Measurements from ENCODE around the gene BDH1. TPM values are rescaled to one million over a fixed set of nuclear protein-coding genes. Genes with fewer than 3 reads are reported as not detected.

Gene BDH1
- total and polyA plus RNA-seq, 2 of the 13 experiments (the other 11 are each of a cell fraction or from before 2014, with no cell fraction given): 21.2 to 71.9 TPM

- TF ChIP-seq STAG1 (CRISPR knock-in tag; IDR thresholded peaks at IDR 0.05): peak; percentile 81
- TF ChIP-seq ARNTL (CRISPR knock-in tag; IDR thresholded peaks at IDR 0.05): 0 out of 2 replicates have a peak, but pooled peaks have one; percentile 26
- TF ChIP-seq ZNF143 (CRISPR knock-in tag; IDR thresholded peaks at IDR 0.05): 0 out of 2 replicates have a peak, but pooled peaks have one; percentile 9
- TF ChIP-seq PRDM10 (CRISPR knock-in tag; IDR thresholded peaks at IDR 0.05; ENCODE audit: low read depth): no peak
- TF ChIP-seq ZNF225 (CRISPR knock-in tag; IDR thresholded peaks at IDR 0.05): 0 out of 2 replicates have a peak, but pooled peaks have one; percentile 55
- no peak for TF ChIP-seq NR2C2 (CRISPR knock-in tag; IDR thresholded peaks at IDR 0.05; ENCODE audit: borderline replicate concordance)
- TF ChIP-seq ATF4 (CRISPR knock-in tag; IDR thresholded peaks at IDR 0.05): no peak
- TF ChIP-seq RFX5 (IDR thresholded peaks at IDR 0.05; ENCODE audit: low read depth, low read length): peak; percentile 68
- TF ChIP-seq POGK (CRISPR knock-in tag; conservative IDR thresholded peaks at IDR 0.05): peak; percentile 56; the same call in 1 of the 2 replicates
- TF ChIP-seq SALL2 (CRISPR knock-in tag; IDR thresholded peaks at IDR 0.05): 0 out of 2 replicates have a peak, but pooled peaks have one; percentile 13
- TF ChIP-seq SMAD1 (CRISPR knock-in tag; IDR thresholded peaks at IDR 0.05; ENCODE audit: borderline replicate concordance, low read depth): no peak
- TF ChIP-seq ZNF687 (CRISPR knock-in tag; IDR thresholded peaks at IDR 0.05): peak; percentile 77
- peak; percentile 32; the same call in 1 of the 2 replicates for TF ChIP-seq NR0B2 (CRISPR knock-in tag; IDR thresholded peaks at IDR 0.05)
- no peak for TF ChIP-seq SRSF4 (IDR thresholded peaks at IDR 0.05; ENCODE audit: low read depth, low read length, poor library complexity, severe bottlenecking)
- peak; percentile 81 for TF ChIP-seq RAD21 (CRISPR knock-in tag; IDR thresholded peaks at IDR 0.05)
- no peak for TF ChIP-seq HNRNPLL (IDR thresholded peaks at IDR 0.05; ENCODE audit: low read depth, low read length, poor library complexity, severe bottlenecking)
These were observed 43.5 kb upstream of the BDH1 start (continued) for GRCh38 chr3:197599089-197599765.
